Gastroesophageal sphincter (tissue), 4 donors: Measurements from ENCODE around the gene IL34. TPM values are rescaled to one million over a fixed set of nuclear protein-coding genes. Genes with fewer than 3 reads are reported as not detected.

Source experiments
- ATAC-seq: fragments of 150-250 bp; one replicate; pipeline ENCODE4 v1.9.1; 2016; ENCODE audit warnings: mild to moderate bottlenecking, moderate library complexity
- H3K27ac ChIP-seq, 4 donors: fragments of 200-600 bp; sonication (generic) in 3 of 4; 1 replicate in 3 of 4; 2 replicates in 1 of 4; pipeline ENCODE4 v1.5.1; 2016 to 2019
- H3K27me3 ChIP-seq: fragments of 200-600 bp; sonication (generic); one replicate; pipeline ENCODE4 v1.5.1; 2019
- H3K36me3 ChIP-seq, 2 donors: fragments of 200-600 bp; sonication (generic); one replicate each; pipeline ENCODE4 v1.5.1; 2019; ENCODE audit warnings: control low read depth in 1 of 2
- H3K4me1 ChIP-seq, 3 donors: fragments of 200-600 bp; sonication (generic); 1 replicate in 2 of 3; 2 replicates in 1 of 3; pipeline ENCODE4 v1.5.1; 2016 to 2019; ENCODE audit warnings: control low read depth in 2 of 3
- H3K4me3 ChIP-seq, 2 donors: fragments of 200-600 bp; sonication (generic); one replicate each; pipeline ENCODE4 v1.5.1; 2019; ENCODE audit warnings: mild to moderate bottlenecking in 1 of 2, moderate library complexity in 1 of 2
- H3K9me3 ChIP-seq, 3 donors: fragments of 200-600 bp; sonication (generic); one replicate each; pipeline ENCODE4 v1.5.1; 2017 to 2019; ENCODE audit warnings: control low read depth in 2 of 3
- CTCF ChIP-seq, 4 experiments: fragments of 200-600 bp in 2 of 4; fragments of 450-650 bp in 2 of 4; sonication (generic) in 1 of 4; IDR thresholded peaks; one replicate each; pipeline ENCODE4 v1.5.1; 2017 to 2019; ENCODE audit warnings: antibody characterized with exemption in 4 of 4, mild to moderate bottlenecking in 2 of 4, moderate library complexity in 2 of 4
- EP300 ChIP-seq: sonication (generic); formaldehyde crosslinking; IDR thresholded peaks from one replicate; pipeline ENCODE4 v1.6.1; 2017; ENCODE audit warnings: antibody characterized with exemption, mild to moderate bottlenecking
- POLR2A ChIP-seq, 2 donors: fragments of 450-650 bp; IDR thresholded peaks; one replicate each; pipeline ENCODE4 v1.6.1; 2017; ENCODE audit warnings: antibody characterized with exemption in 2 of 2, mild to moderate bottlenecking in 2 of 2, moderate library complexity in 1 of 2
- POLR2AphosphoS5 ChIP-seq: sonication (generic); formaldehyde crosslinking; IDR thresholded peaks from one replicate; pipeline ENCODE4 v1.6.1; 2017; ENCODE audit warnings: antibody characterized with exemption
- WGBS, 2 donors: methylation state at CpG; one replicate each; pipeline ENCODE4 v1.1.5; 2018; ENCODE audit warnings: low coverage in 1 of 2; 5-methylcytosine and 5-hydroxymethylcytosine counted together
- total RNA-seq, 4 donors: library from RNA; depleted of rRNA; stranded (reverse); fragments of >200 nt; gene quantifications; one replicate each; pipeline ENCODE4 v1.1.0, GENCODE V29; 2016

The IL34 gene
- total RNA-seq, 4 donors from 2014 or later: 1.6 to 4.1 (median 2.8) TPM

GRCh38 chr16:70694868-70695218 is 48.5 kb downstream of the IL34 start:
- peaks cover 16 to 98% (median 74%) of the 10 kb centered on the region in 3 donors for H3K4me1 ChIP-seq
- ATAC-seq: no peak

GRCh38 chr16:70695331-70696070 is 49.1 kb downstream of the IL34 start:
- TF ChIP-seq EP300 (no peak), POLR2AphosphoS5 (no peak), CTCF (IDR thresholded peaks at IDR 0.05) (no peak), POLR2A (IDR thresholded peaks at IDR 0.05) (no peak)
- 100% methylated on average over 2 of the region's 14 CpGs; no CpG with 5 or more reads in 1 of the 2 donors for WGBS, 2 donors
- Histone ChIP-seq H3K9me3 (no peaks in the 10 kb centered on the region), H3K4me1 (peaks cover 16 to 98% (median 73%) of the 10 kb centered on the region in 3 donors), H3K27me3 (no peaks in the 10 kb centered on the region), H3K27ac (peak overlapping the region; percentile 8 to 98 (median 97)), H3K36me3 (peaks cover 0 to 9% of the 10 kb centered on the region in 2 donors), H3K4me3 (no peak overlapping the region)
- ATAC-seq: peak; percentile 2

More at GRCh38 chr16:70694868-70695218, 48.5 kb downstream of the IL34 start:
- Histone ChIP-seq H3K27ac (peak overlapping the region; percentile 95 to 98 (median 97)), H3K4me3 (no peak overlapping the region), H3K36me3 (peaks cover 0 to 9% of the 10 kb centered on the region in 2 donors), H3K9me3 (no peaks in the 10 kb centered on the region), H3K27me3 (no peaks in the 10 kb centered on the region)
- WGBS, 2 donors: 69% methylated on average over 2 of the region's 4 CpGs; no CpG with 5 or more reads in 1 of the 2 donors
- no peak for TF ChIP-seq EP300
- TF ChIP-seq POLR2A (IDR thresholded peaks at IDR 0.05): no peak
- no peak for TF ChIP-seq CTCF (IDR thresholded peaks at IDR 0.05)
- TF ChIP-seq POLR2AphosphoS5: no peak

- H3K4me1 ChIP-seq: peaks cover 17 to 98% (median 73%) of the 10 kb centered on the region in 3 donors
- no peaks in the 10 kb centered on the region for H3K27me3 ChIP-seq
- H3K27ac ChIP-seq: peak overlapping the region in 3 of 4 donors; percentile 97 to 98 (median 97)
- 100% methylated on average over 1 of the region's 8 CpGs; no CpG with 5 or more reads in 1 of the 2 donors for WGBS, 2 donors
- H3K36me3 ChIP-seq: peaks cover 0 to 9% of the 10 kb centered on the region in 2 donors
- H3K4me3 ChIP-seq: no peak overlapping the region
- no peak for ATAC-seq
- TF ChIP-seq POLR2AphosphoS5: no peak
- no peak for TF ChIP-seq CTCF (IDR thresholded peaks at IDR 0.05)
- no peak for TF ChIP-seq POLR2A (IDR thresholded peaks at IDR 0.05)
- TF ChIP-seq EP300: no peak
- H3K9me3 ChIP-seq: no peaks in the 10 kb centered on the region
These were observed 50.0 kb downstream of the IL34 start for GRCh38 chr16:70696355-70696754.

GRCh38 chr16:70696952-70697593 is 50.7 kb downstream of the IL34 start:
- Histone ChIP-seq H3K9me3 (no peaks in the 10 kb centered on the region), H3K27ac (peak overlapping the region; percentile 5 to 98 (median 97)), H3K4me1 (peaks cover 14 to 98% (median 73%) of the 10 kb centered on the region in 3 donors), H3K27me3 (no peaks in the 10 kb centered on the region), H3K4me3 (no peak overlapping the region), H3K36me3 (peaks cover 0 to 9% of the 10 kb centered on the region in 2 donors)
- WGBS, 2 donors: 80 to 89% methylated on average over 1 to 5 of the region's 19 CpGs
- no peak for ATAC-seq
- TF ChIP-seq CTCF (IDR thresholded peaks at IDR 0.05) (no peak), POLR2A (IDR thresholded peaks at IDR 0.05) (no peak), POLR2AphosphoS5 (no peak), EP300 (no peak)
